Activated CD4-positive, alpha-beta T cell treated with anti-CD3 and anti-CD28 coated beads for 4 hours (primary cell): ENCODE data around the gene KRTAP1-3.
"Not testable (repeated sequence)": the region's sequence is repeated elsewhere in the genome, so short reads cannot be mapped to it uniquely, and the experiment has no call there.

ENCODE experiments used
- DNase-seq, 2 donors: peaks; one replicate each; pipeline ENCODE4 v3.0.0-alpha.2; 2020

KRTAP1-3 gene

GRCh38 chr17:41034346-41034935 lies at the start of gene KRTAP1-3:
TSS of gene KRTAP1-3 (minus strand) at chr17:41034874. CDS start at chr17:41034821, 53 bp downstream.
- DNase-seq, result not testable (repeated sequence)

GRCh38 chr17:41084100-41084856 lies 49.6 kb upstream of the KRTAP1-3 start, which contains the start of gene KRTAP4-7:
TSS of gene KRTAP4-7 (plus strand) at chr17:41084150. CDS start at chr17:41084207, 57 bp downstream.
- not testable (repeated sequence) for DNase-seq

GRCh38 chr17:41083427-41083826 lies 48.8 kb upstream of the KRTAP1-3 start:
- DNase-seq, result not testable (repeated sequence)

GRCh38 chr17:41082626-41083025 lies 48.0 kb upstream of the KRTAP1-3 start:
- DNase-seq, result no peak

GRCh38 chr17:41076788-41077187 lies 42.1 kb upstream of the KRTAP1-3 start:
- no peak for DNase-seq

- no peak for DNase-seq
Measured at GRCh38 chr17:41073676-41074075, 39.0 kb upstream of the KRTAP1-3 start.

- no peak for DNase-seq
Measured at GRCh38 chr17:41071606-41072360, 37.1 kb upstream of the KRTAP1-3 start.

GRCh38 chr17:41069031-41069430 lies 34.4 kb upstream of the KRTAP1-3 start:
- no peak for DNase-seq

GRCh38 chr17:41067281-41067680 lies 32.6 kb upstream of the KRTAP1-3 start:
- DNase-seq, result no peak

- DNase-seq, result no peak
Measured at GRCh38 chr17:41065829-41066624, 31.4 kb upstream of the KRTAP1-3 start, which contains the start of gene KRTAP2-4. TSS of gene KRTAP2-4 (minus strand) at chr17:41065879. CDS start at chr17:41065845, 34 bp downstream.

- DNase-seq, result not testable (repeated sequence)
Measured at GRCh38 chr17:41065016-41065689, 30.5 kb upstream of the KRTAP1-3 start.

- DNase-seq, result no peak
Measured at GRCh38 chr17:41064301-41064700, 29.6 kb upstream of the KRTAP1-3 start.

GRCh38 chr17:41063449-41063848 lies 28.8 kb upstream of the KRTAP1-3 start:
- DNase-seq, result no peak

GRCh38 chr17:41061964-41062363 lies 27.3 kb upstream of the KRTAP1-3 start:
- no peak for DNase-seq

GRCh38 chr17:41060052-41060604 lies 25.5 kb upstream of the KRTAP1-3 start, which contains the start of gene KRTAP2-3:
TSS of gene KRTAP2-3 (minus strand) at chr17:41060114. CDS start at chr17:41060050, 64 bp downstream.
- no peak for DNase-seq

- not testable (repeated sequence) for DNase-seq
Measured at GRCh38 chr17:41059276-41060051, 24.8 kb upstream of the KRTAP1-3 start.

GRCh38 chr17:41058741-41059140 lies 24.1 kb upstream of the KRTAP1-3 start:
- no peak for DNase-seq

- no peak for DNase-seq
Measured at GRCh38 chr17:41057547-41057946, 22.9 kb upstream of the KRTAP1-3 start.

GRCh38 chr17:41055130-41055529 lies 20.5 kb upstream of the KRTAP1-3 start, which contains the start of gene KRTAP2-2:
TSS of gene KRTAP2-2 (minus strand) at chr17:41055230. CDS start at chr17:41055211, 19 bp downstream.
- DNase-seq, result not testable (repeated sequence)

- DNase-seq, result not testable (repeated sequence)
Measured at GRCh38 chr17:41054556-41054955, 19.9 kb upstream of the KRTAP1-3 start.
